WTC11 (cell line): Measurements from ENCODE around the gene CSTPP1.

Source experiments
- ATF1 ChIP-seq: sonication (generic); formaldehyde crosslinking; IDR thresholded peaks from 2 replicates; pipeline ENCODE4 v1.8.1; 2023; ENCODE audit warnings: mild to moderate bottlenecking, moderate library complexity, missing genetic modification reagents
- CREM ChIP-seq: sonication (generic); formaldehyde crosslinking; IDR thresholded peaks from 2 replicates; pipeline ENCODE4 v1.8.1; 2022; ENCODE audit warnings: mild to moderate bottlenecking, missing genetic modification reagents, moderate library complexity
- JUN ChIP-seq: sonication (generic); formaldehyde crosslinking; IDR thresholded peaks from 2 replicates; pipeline ENCODE4 v1.8.0; 2023; ENCODE audit warnings: mild to moderate bottlenecking, missing genetic modification reagents
- NFYB ChIP-seq: sonication (generic); formaldehyde crosslinking; conservative IDR thresholded peaks from 2 replicates; pipeline ENCODE4 v1.8.0; 2022; ENCODE audit warnings: low read depth, missing genetic modification reagents
- SP1 ChIP-seq: sonication (generic); formaldehyde crosslinking; conservative IDR thresholded peaks from 2 replicates; pipeline ENCODE4 v1.8.1; 2022; ENCODE audit warnings: missing genetic modification reagents
- TP53 ChIP-seq: sonication (generic); formaldehyde crosslinking; IDR thresholded peaks from 2 replicates; pipeline ENCODE4 v1.8.1; 2023; ENCODE audit warnings: mild to moderate bottlenecking, missing genetic modification reagents
- ZNF263 ChIP-seq: sonication (generic); formaldehyde crosslinking; IDR thresholded peaks from 2 replicates; pipeline ENCODE4 v1.8.1; 2022; ENCODE audit warnings: low read depth, mild to moderate bottlenecking, moderate library complexity, missing genetic modification reagents
- TF ChIP-seq, protein P1 (sequence below): fragments of 200-600 bp; IDR thresholded peaks from 2 replicates; pipeline ENCODE4 v1.8.0; 2022; ENCODE audit warnings: antibody characterized with exemption
- TF ChIP-seq, protein P2 (sequence below): sonication (generic); formaldehyde crosslinking; IDR thresholded peaks from 2 replicates; pipeline ENCODE4 v1.8.0; 2022; ENCODE audit warnings: missing genetic modification reagents
- TF ChIP-seq, protein P3 (sequence below): fragments of 250-450 bp; sonication (Bioruptor Pico); IDR thresholded peaks from 2 replicates; pipeline ENCODE4 v1.9.0; 2021; ENCODE audit warnings: moderate library complexity, mild to moderate bottlenecking, inconsistent platforms, borderline replicate concordance
- TF ChIP-seq, protein P4 (sequence below): sonication (generic); formaldehyde crosslinking; IDR thresholded peaks from 2 replicates; pipeline ENCODE4 v1.8.1; 2023; ENCODE audit warnings: mild to moderate bottlenecking, missing genetic modification reagents, moderate library complexity
- TF ChIP-seq, protein P5 (sequence below): sonication (generic); formaldehyde crosslinking; IDR thresholded peaks from 2 replicates; pipeline ENCODE4 v1.8.0; 2022; ENCODE audit warnings: mild to moderate bottlenecking, missing genetic modification reagents

DNA sequence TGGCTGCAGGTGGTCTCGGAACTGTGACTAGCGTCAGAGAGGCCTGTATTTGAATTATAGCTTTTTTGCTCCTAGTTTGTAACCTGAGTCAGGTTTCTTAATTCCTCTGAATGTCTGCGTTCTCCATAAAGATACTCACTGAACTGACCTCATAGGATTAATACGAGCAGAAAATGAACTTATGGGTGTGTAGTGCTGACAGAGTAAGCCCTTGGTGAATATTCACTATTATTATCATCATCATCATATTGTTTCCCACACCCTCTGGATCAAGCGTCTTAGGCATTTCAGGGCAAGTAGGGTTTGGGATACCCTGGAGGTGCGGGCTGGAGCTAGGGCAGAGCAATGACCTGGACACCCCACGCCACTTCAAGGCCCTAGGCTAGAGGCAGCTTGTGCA, 211.1 kb downstream of the CSTPP1 start:
- no peak for TF ChIP-seq CREM
- no peak for TF ChIP-seq JUN
- TF ChIP-seq, protein P1, sequence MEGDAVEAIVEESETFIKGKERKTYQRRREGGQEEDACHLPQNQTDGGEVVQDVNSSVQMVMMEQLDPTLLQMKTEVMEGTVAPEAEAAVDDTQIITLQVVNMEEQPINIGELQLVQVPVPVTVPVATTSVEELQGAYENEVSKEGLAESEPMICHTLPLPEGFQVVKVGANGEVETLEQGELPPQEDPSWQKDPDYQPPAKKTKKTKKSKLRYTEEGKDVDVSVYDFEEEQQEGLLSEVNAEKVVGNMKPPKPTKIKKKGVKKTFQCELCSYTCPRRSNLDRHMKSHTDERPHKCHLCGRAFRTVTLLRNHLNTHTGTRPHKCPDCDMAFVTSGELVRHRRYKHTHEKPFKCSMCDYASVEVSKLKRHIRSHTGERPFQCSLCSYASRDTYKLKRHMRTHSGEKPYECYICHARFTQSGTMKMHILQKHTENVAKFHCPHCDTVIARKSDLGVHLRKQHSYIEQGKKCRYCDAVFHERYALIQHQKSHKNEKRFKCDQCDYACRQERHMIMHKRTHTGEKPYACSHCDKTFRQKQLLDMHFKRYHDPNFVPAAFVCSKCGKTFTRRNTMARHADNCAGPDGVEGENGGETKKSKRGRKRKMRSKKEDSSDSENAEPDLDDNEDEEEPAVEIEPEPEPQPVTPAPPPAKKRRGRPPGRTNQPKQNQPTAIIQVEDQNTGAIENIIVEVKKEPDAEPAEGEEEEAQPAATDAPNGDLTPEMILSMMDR, result no peak
- TF ChIP-seq, protein P2, sequence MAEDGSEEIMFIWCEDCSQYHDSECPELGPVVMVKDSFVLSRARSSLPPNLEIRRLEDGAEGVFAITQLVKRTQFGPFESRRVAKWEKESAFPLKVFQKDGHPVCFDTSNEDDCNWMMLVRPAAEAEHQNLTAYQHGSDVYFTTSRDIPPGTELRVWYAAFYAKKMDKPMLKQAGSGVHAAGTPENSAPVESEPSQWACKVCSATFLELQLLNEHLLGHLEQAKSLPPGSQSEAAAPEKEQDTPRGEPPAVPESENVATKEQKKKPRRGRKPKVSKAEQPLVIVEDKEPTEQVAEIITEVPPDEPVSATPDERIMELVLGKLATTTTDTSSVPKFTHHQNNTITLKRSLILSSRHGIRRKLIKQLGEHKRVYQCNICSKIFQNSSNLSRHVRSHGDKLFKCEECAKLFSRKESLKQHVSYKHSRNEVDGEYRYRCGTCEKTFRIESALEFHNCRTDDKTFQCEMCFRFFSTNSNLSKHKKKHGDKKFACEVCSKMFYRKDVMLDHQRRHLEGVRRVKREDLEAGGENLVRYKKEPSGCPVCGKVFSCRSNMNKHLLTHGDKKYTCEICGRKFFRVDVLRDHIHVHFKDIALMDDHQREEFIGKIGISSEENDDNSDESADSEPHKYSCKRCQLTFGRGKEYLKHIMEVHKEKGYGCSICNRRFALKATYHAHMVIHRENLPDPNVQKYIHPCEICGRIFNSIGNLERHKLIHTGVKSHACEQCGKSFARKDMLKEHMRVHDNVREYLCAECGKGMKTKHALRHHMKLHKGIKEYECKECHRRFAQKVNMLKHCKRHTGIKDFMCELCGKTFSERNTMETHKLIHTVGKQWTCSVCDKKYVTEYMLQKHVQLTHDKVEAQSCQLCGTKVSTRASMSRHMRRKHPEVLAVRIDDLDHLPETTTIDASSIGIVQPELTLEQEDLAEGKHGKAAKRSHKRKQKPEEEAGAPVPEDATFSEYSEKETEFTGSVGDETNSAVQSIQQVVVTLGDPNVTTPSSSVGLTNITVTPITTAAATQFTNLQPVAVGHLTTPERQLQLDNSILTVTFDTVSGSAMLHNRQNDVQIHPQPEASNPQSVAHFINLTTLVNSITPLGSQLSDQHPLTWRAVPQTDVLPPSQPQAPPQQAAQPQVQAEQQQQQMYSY, result no peak
- no peak for TF ChIP-seq NFYB (CRISPR knock-in tag)
- TF ChIP-seq, protein P3, sequence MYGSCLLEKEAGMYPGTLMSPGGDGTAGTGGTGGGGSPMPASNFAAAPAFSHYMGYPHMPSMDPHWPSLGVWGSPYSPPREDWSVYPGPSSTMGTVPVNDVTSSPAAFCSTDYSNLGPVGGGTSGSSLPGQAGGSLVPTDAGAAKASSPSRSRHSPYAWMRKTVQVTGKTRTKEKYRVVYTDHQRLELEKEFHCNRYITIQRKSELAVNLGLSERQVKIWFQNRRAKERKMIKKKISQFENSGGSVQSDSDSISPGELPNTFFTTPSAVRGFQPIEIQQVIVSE (CRISPR knock-in tag), result no peak
- TF ChIP-seq ZNF263 (CRISPR knock-in tag), result no peak
- no peak for TF ChIP-seq SP1 (CRISPR knock-in tag)
- no peak for TF ChIP-seq ATF1 (CRISPR knock-in tag)
- TF ChIP-seq, protein P4, sequence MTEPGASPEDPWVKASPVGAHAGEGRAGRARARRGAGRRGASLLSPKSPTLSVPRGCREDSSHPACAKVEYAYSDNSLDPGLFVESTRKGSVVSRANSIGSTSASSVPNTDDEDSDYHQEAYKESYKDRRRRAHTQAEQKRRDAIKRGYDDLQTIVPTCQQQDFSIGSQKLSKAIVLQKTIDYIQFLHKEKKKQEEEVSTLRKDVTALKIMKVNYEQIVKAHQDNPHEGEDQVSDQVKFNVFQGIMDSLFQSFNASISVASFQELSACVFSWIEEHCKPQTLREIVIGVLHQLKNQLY (CRISPR knock-in tag), result no peak
- TF ChIP-seq TP53, result no peak
- TF ChIP-seq, protein P5, sequence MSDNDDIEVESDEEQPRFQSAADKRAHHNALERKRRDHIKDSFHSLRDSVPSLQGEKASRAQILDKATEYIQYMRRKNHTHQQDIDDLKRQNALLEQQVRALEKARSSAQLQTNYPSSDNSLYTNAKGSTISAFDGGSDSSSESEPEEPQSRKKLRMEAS (CRISPR knock-in tag), result no peak
